GM21737 (cell line): ENCODE data around the gene APOLD1.
"Not testable (repeated sequence)": the region's sequence is repeated elsewhere in the genome, so short reads cannot be mapped to it uniquely, and the experiment has no call there.

ENCODE experiments used
- ATAC-seq: cut with Tn5 transposase; IDR thresholded peaks from one replicate; pipeline ENCODE4 v1.9.1; 2021; ENCODE audit warnings: mild to moderate bottlenecking, moderate library complexity; ENCODE audit not compliant: unreplicated experiment

The APOLD1 gene

GRCh38 chr12:12839003-12839395 lies 53.5 kb downstream of the APOLD1 start:
- ATAC-seq: no peak

GRCh38 chr12:12839439-12839838 lies 54.0 kb downstream of the APOLD1 start:
- not testable (repeated sequence) for ATAC-seq

- ATAC-seq: no peak
Observed at GRCh38 chr12:12839873-12840579, 54.6 kb downstream of the APOLD1 start.

- ATAC-seq: no peak
Observed at GRCh38 chr12:12840580-12840899, 55.1 kb downstream of the APOLD1 start.
